Urinary bladder (tissue), 4 donors: ENCODE results near the gene C20orf173. TPM values are rescaled to one million over a fixed set of nuclear protein-coding genes. Genes with fewer than 3 reads are reported as not detected.

ENCODE experiments used
- DNase-seq: peaks from one replicate; pipeline ENCODE4 v3.0.0-alpha.2; 2015; ENCODE audit errors: extremely low spot score
- H3K27ac ChIP-seq: one replicate; pipeline ENCODE4 v1.5.1; 2013; ENCODE audit warnings: low read depth, mild to moderate bottlenecking, moderate library complexity
- H3K36me3 ChIP-seq: one replicate; pipeline ENCODE4 v1.6.1; 2013; ENCODE audit warnings: mild to moderate bottlenecking, moderate library complexity; ENCODE audit not compliant: insufficient read depth
- H3K4me1 ChIP-seq: one replicate; pipeline ENCODE4 v1.6.1; 2013; ENCODE audit warnings: mild to moderate bottlenecking, moderate library complexity; ENCODE audit not compliant: insufficient read depth
- H3K4me3 ChIP-seq: one replicate; pipeline ENCODE4 v1.5.1; 2013; ENCODE audit warnings: low read depth, low read length
- WGBS: extraction: QIAGEN DNeasy Blood & Tissue Kit; methylation state at CpG from one replicate; pipeline ENCODE4 v1.1.7; 2013; 5-methylcytosine and 5-hydroxymethylcytosine counted together
- polyA plus RNA-seq: library from polyadenylated mRNA; stranded (reverse); fragments of 200-250 nt; gene quantifications from one replicate; pipeline ENCODE4 v1.2.3, GENCODE V29; 2013
- total RNA-seq: library from RNA; depleted of rRNA; stranded (reverse); fragments of >200 nt; gene quantifications from one replicate; pipeline ENCODE4 v1.2.3, GENCODE V29; 2014
- donor health status: healthy with polysubstance abuse.
- donor health status: healthy.

Gene C20orf173
- total and polyA plus RNA-seq, 2 donors = not detected

- peaks cover 7% of the 10 kb centered on the region for H3K36me3 ChIP-seq
- no peak overlapping the region for H3K27ac ChIP-seq
- no peak for DNase-seq
- no peak overlapping the region for H3K4me3 ChIP-seq
- no peaks in the 10 kb centered on the region for H3K4me1 ChIP-seq
- WGBS = 92% methylated on average over 2 of the region's 2 CpGs
Measured at GRCh38 chr20:35511814-35512420, 17.5 kb downstream of the C20orf173 start.

DNA sequence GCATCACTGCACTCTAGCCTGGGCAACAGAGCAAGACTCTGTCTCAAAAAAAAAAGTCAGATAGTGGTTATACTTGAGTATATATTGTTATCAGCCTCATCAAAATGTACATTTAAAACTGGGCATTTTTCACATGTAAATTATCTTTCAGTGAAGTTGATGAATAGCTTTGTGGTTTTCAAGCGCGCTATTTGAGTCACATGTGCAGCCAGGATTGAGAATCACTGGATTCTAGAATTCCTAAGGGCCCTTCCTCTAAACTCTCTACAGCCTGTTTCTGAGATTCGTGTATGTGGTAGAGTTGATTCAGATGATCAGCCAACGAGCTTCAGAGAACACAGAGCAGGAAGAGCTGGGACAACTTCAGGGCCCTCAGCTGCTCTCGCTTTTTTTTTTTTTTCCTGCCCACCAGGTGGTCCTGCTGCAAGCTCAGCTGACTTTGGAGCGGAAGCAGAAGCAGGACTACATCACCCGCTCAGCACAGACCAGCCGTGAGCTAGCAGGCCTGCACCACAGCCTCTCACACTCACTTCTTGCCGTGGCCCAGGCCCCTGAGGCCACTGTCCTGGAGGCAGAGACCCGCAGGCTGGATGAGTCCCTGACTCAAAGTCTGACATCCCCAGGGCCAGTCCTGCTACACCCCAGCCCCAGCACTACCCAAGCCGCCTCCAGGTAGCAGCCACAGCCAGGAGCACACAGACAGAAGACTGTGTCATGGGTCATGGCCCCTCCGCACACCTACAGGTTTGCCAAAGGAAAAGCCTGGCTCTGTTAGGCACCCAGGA lies 18.3 kb downstream of the C20orf173 start:
- Histone ChIP-seq H3K4me1 (no peaks in the 10 kb centered on the region), H3K27ac (no peak overlapping the region), H3K4me3 (no peak overlapping the region), H3K36me3 (peaks cover 7% of the 10 kb centered on the region)
- 82% methylated on average over 12 of the region's 12 CpGs for WGBS
- DNase-seq = no peak

- no peak for DNase-seq
- Histone ChIP-seq H3K27ac (no peak overlapping the region), H3K4me3 (no peak overlapping the region), H3K4me1 (no peaks in the 10 kb centered on the region), H3K36me3 (peaks cover 6% of the 10 kb centered on the region)
- 94% methylated on average over 10 of the region's 10 CpGs for WGBS
Measured at GRCh38 chr20:35508493-35509218, 20.8 kb downstream of the C20orf173 start.

DNA sequence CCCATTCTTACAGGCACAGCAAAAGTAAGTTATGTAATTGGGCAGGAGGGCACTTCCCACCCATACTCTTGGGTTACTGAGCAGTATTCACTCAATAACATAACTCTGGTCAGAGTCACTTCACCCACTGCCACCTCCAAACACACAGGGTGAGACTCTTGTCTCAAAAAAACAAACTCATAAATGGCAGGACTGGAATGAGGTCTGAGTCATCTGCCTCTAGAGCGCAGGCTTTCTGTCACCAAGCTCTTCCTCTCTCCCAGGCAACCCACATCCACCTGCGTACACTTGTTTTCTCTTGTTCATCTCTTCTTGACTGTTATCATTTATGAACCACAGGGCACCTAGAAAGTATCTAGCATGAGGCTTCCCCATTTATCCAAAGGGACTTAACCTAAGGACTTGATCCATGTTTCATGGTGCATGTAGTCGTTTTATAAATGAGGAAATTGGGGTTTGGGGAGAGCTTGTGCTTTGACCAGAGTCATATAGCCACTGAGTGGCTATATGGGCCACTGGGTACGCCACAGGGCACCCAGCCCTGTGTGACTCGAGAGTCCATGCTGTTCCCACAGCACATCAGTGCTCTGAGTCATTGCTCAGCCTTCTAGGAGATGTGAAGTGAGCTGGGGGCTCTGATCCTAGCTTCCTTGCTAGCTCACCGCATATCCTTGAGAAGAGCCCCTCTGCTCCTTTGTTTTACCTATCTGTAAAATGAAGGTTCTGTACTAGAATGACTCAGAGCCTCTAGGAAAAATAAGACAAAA lies 22.4 kb downstream of the C20orf173 start:
- no peak for DNase-seq
- Histone ChIP-seq H3K36me3 (peaks cover 3% of the 10 kb centered on the region), H3K27ac (no peak overlapping the region), H3K4me3 (no peak overlapping the region), H3K4me1 (no peaks in the 10 kb centered on the region)
- 88% methylated on average over 6 of the region's 6 CpGs for WGBS

GRCh38 chr20:35506179-35506578 lies 23.3 kb downstream of the C20orf173 start:
- no peak for DNase-seq
- Histone ChIP-seq H3K4me1 (no peaks in the 10 kb centered on the region), H3K36me3 (peaks cover 3% of the 10 kb centered on the region), H3K4me3 (no peak overlapping the region), H3K27ac (no peak overlapping the region)
- WGBS = 87% methylated on average over 3 of the region's 3 CpGs

DNA sequence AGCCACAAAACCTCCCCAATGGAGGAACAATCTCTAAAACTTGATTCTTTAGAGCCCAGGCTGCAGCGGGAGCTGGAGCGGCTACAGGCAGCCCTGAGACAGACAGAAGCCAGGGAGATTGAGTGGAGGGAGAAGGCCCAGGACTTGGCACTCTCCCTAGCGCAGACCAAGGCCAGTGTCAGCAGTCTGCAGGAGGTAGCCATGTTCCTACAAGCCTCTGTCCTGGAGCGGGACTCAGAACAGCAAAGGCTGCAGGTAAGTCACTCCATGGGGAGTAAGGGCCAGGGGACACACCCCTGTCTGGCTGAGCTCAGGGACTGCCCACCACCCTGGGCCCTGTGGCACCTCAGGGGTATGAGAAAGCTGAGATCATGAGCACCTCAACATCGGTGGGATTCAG lies 24.7 kb downstream of the C20orf173 start:
- Histone ChIP-seq H3K36me3 (peaks cover 1% of the 10 kb centered on the region), H3K27ac (no peak overlapping the region)
- 92% methylated on average over 5 of the region's 5 CpGs for WGBS

DNA sequence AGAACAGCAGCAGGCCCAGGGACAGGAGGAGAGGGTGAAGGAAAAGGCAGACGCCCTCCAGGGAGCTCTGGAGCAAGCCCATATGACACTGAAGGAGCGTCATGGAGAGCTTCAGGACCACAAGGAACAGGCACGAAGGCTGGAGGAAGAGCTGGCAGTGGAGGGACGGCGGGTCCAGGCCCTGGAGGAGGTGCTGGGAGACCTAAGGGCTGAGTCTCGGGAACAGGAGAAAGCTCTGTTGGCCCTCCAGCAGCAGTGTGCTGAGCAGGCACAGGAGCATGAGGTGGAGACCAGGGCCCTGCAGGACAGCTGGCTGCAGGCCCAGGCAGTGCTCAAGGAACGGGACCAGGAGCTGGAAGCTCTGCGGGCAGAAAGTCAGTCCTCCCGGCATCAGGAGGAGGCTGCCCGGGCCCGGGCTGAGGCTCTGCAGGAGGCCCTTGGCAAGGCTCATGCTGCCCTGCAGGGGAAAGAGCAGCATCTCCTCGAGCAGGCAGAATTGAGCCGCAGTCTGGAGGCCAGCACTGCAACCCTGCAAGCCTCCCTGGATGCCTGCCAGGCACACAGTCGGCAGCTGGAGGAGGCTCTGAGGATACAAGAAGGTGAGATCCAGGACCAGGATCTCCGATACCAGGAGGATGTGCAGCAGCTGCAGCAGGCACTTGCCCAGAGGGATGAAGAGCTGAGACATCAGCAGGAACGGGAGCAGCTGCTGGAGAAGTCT lies 25.5 kb downstream of the C20orf173 start:
- 69% methylated on average over 16 of the region's 16 CpGs for WGBS
- Histone ChIP-seq H3K27ac (no peak overlapping the region), H3K4me1 (no peaks in the 10 kb centered on the region), H3K4me3 (no peak overlapping the region), H3K36me3 (no peaks in the 10 kb centered on the region)
- no peak for DNase-seq

More for the DNA sequence above, 24.7 kb downstream of the C20orf173 start:
- no peak for DNase-seq
- H3K4me3 ChIP-seq = no peak overlapping the region
- H3K4me1 ChIP-seq = no peaks in the 10 kb centered on the region

DNA sequence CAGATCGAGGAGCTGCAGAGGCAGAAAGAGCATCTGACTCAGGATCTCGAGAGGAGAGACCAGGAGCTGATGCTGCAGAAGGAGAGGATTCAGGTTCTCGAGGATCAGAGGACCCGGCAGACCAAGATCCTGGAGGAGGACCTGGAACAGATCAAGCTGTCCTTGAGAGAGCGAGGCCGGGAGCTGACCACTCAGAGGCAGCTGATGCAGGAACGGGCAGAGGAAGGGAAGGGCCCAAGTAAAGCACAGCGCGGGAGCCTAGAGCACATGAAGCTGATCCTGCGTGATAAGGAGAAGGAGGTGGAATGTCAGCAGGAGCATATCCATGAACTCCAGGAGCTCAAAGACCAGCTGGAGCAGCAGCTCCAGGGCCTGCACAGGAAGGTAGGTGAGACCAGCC lies 26.2 kb downstream of the C20orf173 start:
- H3K36me3 ChIP-seq = no peaks in the 10 kb centered on the region

GRCh38 chr20:35502352-35502751 lies 27.1 kb downstream of the C20orf173 start:
- 87% methylated on average over 8 of the region's 8 CpGs for WGBS
- no peak for DNase-seq
- H3K4me1 ChIP-seq = no peaks in the 10 kb centered on the region
- H3K36me3 ChIP-seq = no peaks in the 10 kb centered on the region
- no peak overlapping the region for H3K27ac ChIP-seq
- no peak overlapping the region for H3K4me3 ChIP-seq

More for the DNA sequence above, 26.2 kb downstream of the C20orf173 start:
- DNase-seq = no peak
- H3K4me3 ChIP-seq = no peak overlapping the region
- H3K4me1 ChIP-seq = no peaks in the 10 kb centered on the region
- WGBS = 92% methylated on average over 10 of the region's 10 CpGs
- H3K27ac ChIP-seq = no peak overlapping the region

GRCh38 chr20:35499271-35499670 lies 30.2 kb downstream of the C20orf173 start:
- WGBS = 96% methylated on average over 1 of the region's 1 CpG
- Histone ChIP-seq H3K4me1 (no peaks in the 10 kb centered on the region), H3K4me3 (no peak overlapping the region), H3K27ac (no peak overlapping the region), H3K36me3 (peaks cover under 1% of the 10 kb centered on the region)
- DNase-seq = no peak

- Histone ChIP-seq H3K36me3 (peaks cover 5% of the 10 kb centered on the region), H3K27ac (no peak overlapping the region), H3K4me3 (no peak overlapping the region), H3K4me1 (no peaks in the 10 kb centered on the region)
- DNase-seq = no peak
- 73% methylated on average over 9 of the region's 9 CpGs for WGBS
Measured at GRCh38 chr20:35497780-35498189, 31.7 kb downstream of the C20orf173 start.

DNA sequence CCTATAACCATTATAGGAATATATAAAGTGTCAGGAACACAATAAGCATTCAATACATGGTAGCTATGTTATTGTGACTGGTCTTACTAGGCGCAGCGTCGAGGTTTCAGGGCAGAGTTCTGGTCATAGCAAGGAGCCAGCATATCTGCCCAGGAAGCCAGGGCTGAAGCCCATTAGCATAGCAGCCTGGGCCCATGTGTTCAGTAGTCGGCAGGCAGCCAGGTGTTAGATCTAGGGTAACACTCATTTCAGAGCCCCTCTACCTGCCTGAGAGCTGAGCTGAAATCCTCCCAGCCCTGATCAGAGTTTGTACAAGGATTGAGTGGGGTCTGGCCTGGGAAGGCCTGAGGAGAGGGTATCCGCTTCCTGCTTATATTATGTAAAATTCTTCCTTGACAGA lies 32.1 kb downstream of the C20orf173 start:
- H3K4me1 ChIP-seq = no peaks in the 10 kb centered on the region
- no peak overlapping the region for H3K4me3 ChIP-seq
- H3K36me3 ChIP-seq = peaks cover 5% of the 10 kb centered on the region
- 89% methylated on average over 5 of the region's 5 CpGs for WGBS
- no peak for DNase-seq
- H3K27ac ChIP-seq = no peak overlapping the region

DNA sequence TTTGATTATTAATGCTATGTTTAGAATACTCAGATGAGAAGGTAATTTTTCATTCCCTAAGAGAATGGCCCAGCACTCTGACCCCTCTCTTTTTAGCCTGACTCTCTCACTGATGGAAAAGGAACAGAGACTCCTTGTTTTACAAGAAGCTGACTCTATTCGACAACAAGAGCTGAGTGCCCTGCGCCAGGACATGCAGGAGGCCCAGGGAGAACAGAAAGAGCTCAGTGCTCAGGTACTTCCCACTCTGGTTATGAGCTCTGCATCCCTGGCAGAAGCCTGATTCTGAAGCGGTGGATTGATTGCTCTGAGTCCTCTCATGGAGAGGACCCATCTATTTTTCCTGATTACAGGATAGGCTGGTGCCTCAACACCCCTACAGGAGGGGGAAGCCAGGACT lies 33.0 kb downstream of the C20orf173 start:
- Histone ChIP-seq H3K4me1 (no peaks in the 10 kb centered on the region), H3K4me3 (no peak overlapping the region), H3K36me3 (peaks cover 5% of the 10 kb centered on the region), H3K27ac (no peak overlapping the region)
- WGBS = 92% methylated on average over 3 of the region's 3 CpGs
- no peak for DNase-seq
